ENCODE measurements around the gene ZNF430. TPM values are rescaled to one million over a fixed set of nuclear protein-coding genes. Genes with fewer than 3 reads are reported as not detected.

ZNF430 gene
- total RNA-seq (2021) = 10.2 to 12.3 TPM (median 10.6 TPM) in 3 replicates
- Bru-seq, nascent RNA = percentile 85 among the genes with signal in this experiment
- long read RNA-seq, experiment 1, transcript ZNF430-201 (5 exons, 3,923 nt) = major isoform, 28 of 53 reads
- long read RNA-seq, experiment 1, partial matches to known transcripts = 2 of 53 reads
- long read RNA-seq, experiment 1, other reads (novel, unspliced or antisense) = 23 of 53 reads
- long read RNA-seq, experiment 2, partial matches to known transcripts = 0 of 5 reads
- long read RNA-seq, experiment 2, other reads (novel, unspliced or antisense) = 5 of 5 reads
- long read RNA-seq, experiment 3, transcript ZNF430-201 (5 exons, 3,923 nt) = major isoform, 12 of 21 reads
- long read RNA-seq, experiment 3, partial matches to known transcripts = 0 of 21 reads
- long read RNA-seq, experiment 3, other reads (novel, unspliced or antisense) = 9 of 21 reads

- peak; percentile 99 for ATAC-seq
- ChIA-PET CTCF (interaction anchor here (0.7 to 1.2 kb wide), 5 partner anchors 21 to 660 kb away, joined by 3 to 6 read pairs (median 4); partner anchors contain the start of genes ZNF66 and ZNF85), POLR2A (interaction anchor here (0.5 to 1.5 kb wide), 7 partner anchors 20 to 1835 kb away, joined by 3 to 12 read pairs (median 8); partner anchors contain the start of genes ZNF431, ZNF66 and ZNF714)
- peaks cover 26% of the 10 kb centered on the region for H3K4me1 Mint-ChIP-seq
- H3K27me3 Mint-ChIP-seq (ENCODE audit: low read depth) = no peaks in the 10 kb centered on the region
- H3K27ac Mint-ChIP-seq = peak within 1 kb of the TSS; percentile 98
- H3K36me3 Mint-ChIP-seq = peaks cover 27% of the 10 kb centered on the region
- DNase-seq (ENCODE audit: low spot score) = peak; percentile 97
- peak within 1 kb of the TSS; percentile 99 for H3K4me3 Mint-ChIP-seq
- no peaks in the 10 kb centered on the region for H3K9me3 Mint-ChIP-seq
- TF ChIP-seq, protein P1, sequence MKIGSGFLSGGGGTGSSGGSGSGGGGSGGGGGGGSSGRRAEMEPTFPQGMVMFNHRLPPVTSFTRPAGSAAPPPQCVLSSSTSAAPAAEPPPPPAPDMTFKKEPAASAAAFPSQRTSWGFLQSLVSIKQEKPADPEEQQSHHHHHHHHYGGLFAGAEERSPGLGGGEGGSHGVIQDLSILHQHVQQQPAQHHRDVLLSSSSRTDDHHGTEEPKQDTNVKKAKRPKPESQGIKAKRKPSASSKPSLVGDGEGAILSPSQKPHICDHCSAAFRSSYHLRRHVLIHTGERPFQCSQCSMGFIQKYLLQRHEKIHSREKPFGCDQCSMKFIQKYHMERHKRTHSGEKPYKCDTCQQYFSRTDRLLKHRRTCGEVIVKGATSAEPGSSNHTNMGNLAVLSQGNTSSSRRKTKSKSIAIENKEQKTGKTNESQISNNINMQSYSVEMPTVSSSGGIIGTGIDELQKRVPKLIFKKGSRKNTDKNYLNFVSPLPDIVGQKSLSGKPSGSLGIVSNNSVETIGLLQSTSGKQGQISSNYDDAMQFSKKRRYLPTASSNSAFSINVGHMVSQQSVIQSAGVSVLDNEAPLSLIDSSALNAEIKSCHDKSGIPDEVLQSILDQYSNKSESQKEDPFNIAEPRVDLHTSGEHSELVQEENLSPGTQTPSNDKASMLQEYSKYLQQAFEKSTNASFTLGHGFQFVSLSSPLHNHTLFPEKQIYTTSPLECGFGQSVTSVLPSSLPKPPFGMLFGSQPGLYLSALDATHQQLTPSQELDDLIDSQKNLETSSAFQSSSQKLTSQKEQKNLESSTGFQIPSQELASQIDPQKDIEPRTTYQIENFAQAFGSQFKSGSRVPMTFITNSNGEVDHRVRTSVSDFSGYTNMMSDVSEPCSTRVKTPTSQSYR (CRISPR knock-in tag; IDR thresholded peaks at IDR 0.05) = no peak
- TF ChIP-seq ZSCAN18 (CRISPR knock-in tag; IDR thresholded peaks at IDR 0.05) (no peak), NFYB (CRISPR knock-in tag; conservative IDR thresholded peaks at IDR 0.05; ENCODE audit: low read depth) (peak; percentile 90), FOXP1 (CRISPR knock-in tag; IDR thresholded peaks at IDR 0.05; ENCODE audit: borderline replicate concordance) (peak; percentile 76; the same call in 1 of the 2 replicates), MYBL2 (CRISPR knock-in tag; IDR thresholded peaks at IDR 0.05) (no peak), CREM (CRISPR knock-in tag; IDR thresholded peaks at IDR 0.05) (no peak), ZNF671 (CRISPR knock-in tag; IDR thresholded peaks at IDR 0.05) (no peak), IRF2 (CRISPR knock-in tag; IDR thresholded peaks at IDR 0.05; ENCODE audit: borderline replicate concordance, low read depth) (no peak), OVOL2 (CRISPR knock-in tag; IDR thresholded peaks at IDR 0.05; ENCODE audit: borderline replicate concordance) (no peak), ZBTB43 (CRISPR knock-in tag; IDR thresholded peaks at IDR 0.05) (no peak)
- TF ChIP-seq, protein P2, sequence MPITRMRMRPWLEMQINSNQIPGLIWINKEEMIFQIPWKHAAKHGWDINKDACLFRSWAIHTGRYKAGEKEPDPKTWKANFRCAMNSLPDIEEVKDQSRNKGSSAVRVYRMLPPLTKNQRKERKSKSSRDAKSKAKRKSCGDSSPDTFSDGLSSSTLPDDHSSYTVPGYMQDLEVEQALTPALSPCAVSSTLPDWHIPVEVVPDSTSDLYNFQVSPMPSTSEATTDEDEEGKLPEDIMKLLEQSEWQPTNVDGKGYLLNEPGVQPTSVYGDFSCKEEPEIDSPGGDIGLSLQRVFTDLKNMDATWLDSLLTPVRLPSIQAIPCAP (CRISPR knock-in tag; IDR thresholded peaks at IDR 0.05) = no peak
- TF ChIP-seq, protein P3, sequence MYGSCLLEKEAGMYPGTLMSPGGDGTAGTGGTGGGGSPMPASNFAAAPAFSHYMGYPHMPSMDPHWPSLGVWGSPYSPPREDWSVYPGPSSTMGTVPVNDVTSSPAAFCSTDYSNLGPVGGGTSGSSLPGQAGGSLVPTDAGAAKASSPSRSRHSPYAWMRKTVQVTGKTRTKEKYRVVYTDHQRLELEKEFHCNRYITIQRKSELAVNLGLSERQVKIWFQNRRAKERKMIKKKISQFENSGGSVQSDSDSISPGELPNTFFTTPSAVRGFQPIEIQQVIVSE (CRISPR knock-in tag; IDR thresholded peaks at IDR 0.05; ENCODE audit: borderline replicate concordance) = no peak
- TF ChIP-seq, protein P4, sequence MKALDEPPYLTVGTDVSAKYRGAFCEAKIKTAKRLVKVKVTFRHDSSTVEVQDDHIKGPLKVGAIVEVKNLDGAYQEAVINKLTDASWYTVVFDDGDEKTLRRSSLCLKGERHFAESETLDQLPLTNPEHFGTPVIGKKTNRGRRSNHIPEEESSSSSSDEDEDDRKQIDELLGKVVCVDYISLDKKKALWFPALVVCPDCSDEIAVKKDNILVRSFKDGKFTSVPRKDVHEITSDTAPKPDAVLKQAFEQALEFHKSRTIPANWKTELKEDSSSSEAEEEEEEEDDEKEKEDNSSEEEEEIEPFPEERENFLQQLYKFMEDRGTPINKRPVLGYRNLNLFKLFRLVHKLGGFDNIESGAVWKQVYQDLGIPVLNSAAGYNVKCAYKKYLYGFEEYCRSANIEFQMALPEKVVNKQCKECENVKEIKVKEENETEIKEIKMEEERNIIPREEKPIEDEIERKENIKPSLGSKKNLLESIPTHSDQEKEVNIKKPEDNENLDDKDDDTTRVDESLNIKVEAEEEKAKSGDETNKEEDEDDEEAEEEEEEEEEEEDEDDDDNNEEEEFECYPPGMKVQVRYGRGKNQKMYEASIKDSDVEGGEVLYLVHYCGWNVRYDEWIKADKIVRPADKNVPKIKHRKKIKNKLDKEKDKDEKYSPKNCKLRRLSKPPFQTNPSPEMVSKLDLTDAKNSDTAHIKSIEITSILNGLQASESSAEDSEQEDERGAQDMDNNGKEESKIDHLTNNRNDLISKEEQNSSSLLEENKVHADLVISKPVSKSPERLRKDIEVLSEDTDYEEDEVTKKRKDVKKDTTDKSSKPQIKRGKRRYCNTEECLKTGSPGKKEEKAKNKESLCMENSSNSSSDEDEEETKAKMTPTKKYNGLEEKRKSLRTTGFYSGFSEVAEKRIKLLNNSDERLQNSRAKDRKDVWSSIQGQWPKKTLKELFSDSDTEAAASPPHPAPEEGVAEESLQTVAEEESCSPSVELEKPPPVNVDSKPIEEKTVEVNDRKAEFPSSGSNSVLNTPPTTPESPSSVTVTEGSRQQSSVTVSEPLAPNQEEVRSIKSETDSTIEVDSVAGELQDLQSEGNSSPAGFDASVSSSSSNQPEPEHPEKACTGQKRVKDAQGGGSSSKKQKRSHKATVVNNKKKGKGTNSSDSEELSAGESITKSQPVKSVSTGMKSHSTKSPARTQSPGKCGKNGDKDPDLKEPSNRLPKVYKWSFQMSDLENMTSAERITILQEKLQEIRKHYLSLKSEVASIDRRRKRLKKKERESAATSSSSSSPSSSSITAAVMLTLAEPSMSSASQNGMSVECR (CRISPR knock-in tag; IDR thresholded peaks at IDR 0.05; ENCODE audit: borderline replicate concordance) = peak; percentile 37; the same call in 1 of the 2 replicates
- TF ChIP-seq, protein P5, sequence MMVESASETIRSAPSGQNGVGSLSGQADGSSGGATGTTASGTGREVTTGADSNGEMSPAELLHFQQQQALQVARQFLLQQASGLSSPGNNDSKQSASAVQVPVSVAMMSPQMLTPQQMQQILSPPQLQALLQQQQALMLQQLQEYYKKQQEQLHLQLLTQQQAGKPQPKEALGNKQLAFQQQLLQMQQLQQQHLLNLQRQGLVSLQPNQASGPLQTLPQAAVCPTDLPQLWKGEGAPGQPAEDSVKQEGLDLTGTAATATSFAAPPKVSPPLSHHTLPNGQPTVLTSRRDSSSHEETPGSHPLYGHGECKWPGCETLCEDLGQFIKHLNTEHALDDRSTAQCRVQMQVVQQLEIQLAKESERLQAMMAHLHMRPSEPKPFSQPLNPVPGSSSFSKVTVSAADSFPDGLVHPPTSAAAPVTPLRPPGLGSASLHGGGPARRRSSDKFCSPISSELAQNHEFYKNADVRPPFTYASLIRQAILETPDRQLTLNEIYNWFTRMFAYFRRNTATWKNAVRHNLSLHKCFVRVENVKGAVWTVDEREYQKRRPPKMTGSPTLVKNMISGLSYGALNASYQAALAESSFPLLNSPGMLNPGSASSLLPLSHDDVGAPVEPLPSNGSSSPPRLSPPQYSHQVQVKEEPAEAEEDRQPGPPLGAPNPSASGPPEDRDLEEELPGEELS (CRISPR knock-in tag; IDR thresholded peaks at IDR 0.05) = no peak
Measured at GRCh38 chr19:21020298-21021227, at the start of gene ZNF430. Gene ZNF430, plus strand, starts transcription at chr19:21020657. Its CDS starts 144 bp downstream, at chr19:21020801.

Data from WTC11 (cell line).